ENCODE measurements around the gene DDX17. TPM values are rescaled to one million over a fixed set of nuclear protein-coding genes. Genes with fewer than 3 reads are reported as not detected.
A peak's percentile ranks its signal among the peaks of the same experiment; 100 is the strongest.

The DDX17 gene
- total and polyA plus RNA-seq, 9 of the 15 experiments (the other 6 are each of a cell fraction or from before 2014, with no cell fraction given): 17.6 to 421 (median 189) TPM

GRCh38 chr22:38454353-38455075 is 51.6 kb downstream of the DDX17 start:
- Histone ChIP-seq H3K9me1 (ENCODE audit: control insufficient read depth, insufficient read depth, low read length) (no peaks in the 10 kb centered on the region), H3K4me2 (ENCODE audit: insufficient read depth, low read length) (no peak overlapping the region; the same call in 1 of the 2 replicates), H3K27ac (ENCODE audit: extremely low read depth, low read depth, low read length) (no peak overlapping the region), H3K36me3 (ENCODE audit: control insufficient read depth, insufficient read depth, low read length) (no peaks in the 10 kb centered on the region), H2AFZ (ENCODE audit: low read depth, low read length) (no peak overlapping the region), H3K27me3 (ENCODE audit: control insufficient read depth in 2 of 2, insufficient read depth in 2 of 2, low read length in 2 of 2) (no peaks in the 10 kb centered on the region; a peak in 1 of 5 replicates), H3K4me3 (peak overlapping the region; percentile 18; the same call in 1 of the 2 replicates), H3K79me2 (ENCODE audit: control insufficient read depth, insufficient read depth, low read length) (no peaks in the 10 kb centered on the region), H3K4me1 (replicated peaks in 1 of 2; ENCODE audit: control insufficient read depth in 2 of 2, insufficient read depth in 2 of 2, low read length in 2 of 2) (peaks cover 0 to 32% of the 10 kb centered on the region in 2 experiments; a peak in 3 of 5 replicates), H4K20me1 (replicated peaks; ENCODE audit: control insufficient read depth, insufficient read depth, low read length) (peaks cover 5% of the 10 kb centered on the region; the same call in 1 of the 2 replicates), H3K9me3 (replicated peaks; ENCODE audit: control insufficient read depth, insufficient read depth, low read depth, low read length) (no peaks in the 10 kb centered on the region), H3K9ac (ENCODE audit: insufficient read depth in 1 of 2, low read depth in 2 of 2, low read length in 2 of 2) (peak overlapping the region in 1 of 2 experiments; percentile 78; a peak in 2 of 4 replicates)
- TF ChIP-seq ADNP (tag; IDR thresholded peaks at IDR 0.05) (no peak), ZBTB7A (IDR thresholded peaks at IDR 0.05; ENCODE audit: borderline replicate concordance, control insufficient read depth, low read depth, low read length) (peak; percentile 52; the same call in 1 of the 2 replicates), CXXC5 (CRISPR knock-in tag; IDR thresholded peaks at IDR 0.05) (0 out of 2 replicates have a peak, but pooled peaks have one; percentile 24), E2F6 (IDR thresholded peaks at IDR 0.05; ENCODE audit: borderline replicate concordance in 1 of 2, extremely low read depth in 1 of 2, insufficient read depth in 1 of 2, insufficient read length in 1 of 2, low read depth in 1 of 2, low read length in 1 of 2, poor library complexity in 1 of 2, severe bottlenecking in 1 of 2) (peak in 1 of 2 experiments; percentile 12)
- DNase-seq (ENCODE audit: extremely low read depth in 1 of 4, low spot score in 3 of 4) (peak in 2 of 4 experiments; percentile 54 to 57), ATAC-seq (0 out of 3 replicates have a peak, but pooled peaks have one; percentile 21), FAIRE-seq (no peak)
- WGBS (ENCODE audit: insufficient coverage, low coverage, missing lambda C conversion rate): 20% methylated on average over 16 of the region's 67 CpGs
- intact Hi-C loops (cut with micrococcal nuclease) (no loop called here), in situ Hi-C loops (cut with MboI) (no loop called here)
- no TSS peak for BruUV-seq (replicated peaks)
- ChIA-PET POLR2A (interaction anchor here (0.6 kb wide), 2 partner anchors 627 to 970 kb away, joined by 3 read pairs; no protein-coding TSS in a partner anchor), CTCF (ENCODE audit: low intra/inter-chr PET ratio) (no interaction called here)
